ENCODE results near the gene LACTBL1.
"Not testable (repeated sequence)": the region's sequence is repeated elsewhere in the genome, so short reads cannot be mapped to it uniquely, and the experiment has no call there.

The LACTBL1 gene

GRCh38 chr1:22976461-22977243 lies 4.0 kb upstream of the LACTBL1 start:
- DNase-seq (ENCODE audit: low read depth in 2 of 2) = peak; percentile 8 to 11

- DNase-seq (ENCODE audit: low read depth in 2 of 2) = no peak
Observed at GRCh38 chr1:22976127-22976460, 3.4 kb upstream of the LACTBL1 start.

GRCh38 chr1:22975694-22976093 lies 3.0 kb upstream of the LACTBL1 start:
- DNase-seq (ENCODE audit: low read depth in 2 of 2) = no peak

- no peak for DNase-seq (ENCODE audit: low read depth in 2 of 2)
Observed at GRCh38 chr1:22971611-22972405, 858 bp downstream of the LACTBL1 start.

GRCh38 chr1:22971161-22971560 lies 1.5 kb downstream of the LACTBL1 start:
- no peak for DNase-seq (ENCODE audit: low read depth in 2 of 2)

- no peak for DNase-seq (ENCODE audit: low read depth in 2 of 2)
Observed at GRCh38 chr1:22970096-22970495, 2.6 kb downstream of the LACTBL1 start.

- no peak for DNase-seq (ENCODE audit: low read depth in 2 of 2)
Observed at GRCh38 chr1:22969304-22969709, 3.4 kb downstream of the LACTBL1 start.

- DNase-seq (ENCODE audit: low read depth in 2 of 2) = no peak
Observed at GRCh38 chr1:22967833-22968232, 4.8 kb downstream of the LACTBL1 start.

GRCh38 chr1:22966309-22966708 lies 6.4 kb downstream of the LACTBL1 start:
- no peak for DNase-seq (ENCODE audit: low read depth in 2 of 2)

GRCh38 chr1:22963044-22963677 lies 9.5 kb downstream of the LACTBL1 start:
- DNase-seq (ENCODE audit: low read depth in 2 of 2) = no peak

- no peak for DNase-seq (ENCODE audit: low read depth in 2 of 2)
Observed at GRCh38 chr1:22962558-22962957, 10.1 kb downstream of the LACTBL1 start.

GRCh38 chr1:22959545-22960360 lies 12.9 kb downstream of the LACTBL1 start:
- no peak for DNase-seq (ENCODE audit: low read depth in 2 of 2)

- no peak for DNase-seq (ENCODE audit: low read depth in 2 of 2)
Observed at GRCh38 chr1:22958556-22958955, 14.1 kb downstream of the LACTBL1 start.

- no peak for DNase-seq (ENCODE audit: low read depth in 2 of 2)
Observed at GRCh38 chr1:22957066-22957465, 15.6 kb downstream of the LACTBL1 start.

- no peak for DNase-seq (ENCODE audit: low read depth in 2 of 2)
Observed at GRCh38 chr1:22955146-22955545, 17.5 kb downstream of the LACTBL1 start.

- DNase-seq (ENCODE audit: low read depth in 2 of 2) = no peak
Observed at GRCh38 chr1:22953740-22954141, 18.9 kb downstream of the LACTBL1 start.

- no peak for DNase-seq (ENCODE audit: low read depth in 2 of 2)
Observed at GRCh38 chr1:22953057-22953739, 19.5 kb downstream of the LACTBL1 start.

GRCh38 chr1:22952694-22953056 lies 20.0 kb downstream of the LACTBL1 start:
- DNase-seq (ENCODE audit: low read depth in 2 of 2) = no peak

- no peak for DNase-seq (ENCODE audit: low read depth in 2 of 2)
Observed at GRCh38 chr1:22951796-22952195, 20.9 kb downstream of the LACTBL1 start.

GRCh38 chr1:22949822-22950331 lies 22.8 kb downstream of the LACTBL1 start:
- DNase-seq (ENCODE audit: low read depth in 2 of 2) = no peak

GRCh38 chr1:22945171-22945570 lies 27.5 kb downstream of the LACTBL1 start:
- DNase-seq (ENCODE audit: low read depth in 2 of 2) = not testable (repeated sequence)
